ENCODE data around the gene FAM181B.

GRCh38 chr11:82763167-82763566 lies 29.5 kb upstream of the FAM181B start:
- TF ChIP-seq TAF1 (IDR thresholded peaks at IDR 0.05; ENCODE audit: borderline replicate concordance, insufficient read depth, low read length): no peak
- no peak for TF ChIP-seq SIN3A (IDR thresholded peaks at IDR 0.05; ENCODE audit: borderline replicate concordance, insufficient read depth, low read length)
